Measurements from ENCODE around the gene TLE3. TPM values are rescaled to one million over a fixed set of nuclear protein-coding genes. Genes with fewer than 3 reads are reported as not detected.

TLE3 gene
- polyA plus RNA-seq, 2 of the 4 experiments (the other 2 are of a cell fraction) = 4.6 to 5.3 TPM

DNA sequence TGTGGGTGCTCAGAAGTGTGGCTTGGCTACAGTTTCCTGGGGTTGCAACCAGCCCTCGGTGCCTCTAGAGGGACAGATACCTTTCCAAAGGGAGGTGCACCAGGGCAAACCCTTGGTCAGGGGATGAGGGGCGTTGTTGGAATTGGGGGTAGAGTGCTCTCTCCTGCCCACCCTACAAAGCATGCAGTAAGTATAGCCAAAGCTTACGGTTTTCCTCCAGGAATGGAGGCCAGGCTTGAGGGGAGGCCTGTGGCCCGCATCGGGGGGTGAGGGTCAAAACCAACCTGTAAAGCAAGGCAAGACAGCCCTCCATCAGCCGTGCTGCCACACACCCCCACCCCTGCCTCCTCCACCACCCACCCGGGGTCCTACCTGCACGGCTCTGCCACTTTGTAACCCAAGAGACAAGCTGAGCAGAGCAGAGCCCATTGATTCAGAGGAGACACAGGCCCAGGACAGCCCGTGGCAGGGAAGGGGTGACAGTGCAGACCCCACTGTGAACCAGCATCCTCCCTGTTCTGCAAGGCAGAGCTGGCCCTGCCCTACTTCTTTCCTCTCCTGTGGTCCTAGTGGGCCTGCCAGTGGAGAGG lies 41.5 kb downstream of the TLE3 start:
- no peak overlapping the region for H3K27ac ChIP-seq
- POLR2A ChIA-PET = no interaction called here
- FAIRE-seq = no peak
- CTCF ChIA-PET = interaction anchor here (0.9 kb wide), 1 partner anchor 15 kb away, joined by 3 read pairs; no protein-coding TSS in a partner anchor
- no peaks in the 10 kb centered on the region for H3K4me1 ChIP-seq
- 88% methylated on average over 9 of the region's 9 CpGs for WGBS (ENCODE audit: missing lambda C conversion rate)
- DNase-seq (ENCODE audit: low read depth in 1 of 2, low spot score in 1 of 2) = no peak
- TF ChIP-seq, protein P1, sequence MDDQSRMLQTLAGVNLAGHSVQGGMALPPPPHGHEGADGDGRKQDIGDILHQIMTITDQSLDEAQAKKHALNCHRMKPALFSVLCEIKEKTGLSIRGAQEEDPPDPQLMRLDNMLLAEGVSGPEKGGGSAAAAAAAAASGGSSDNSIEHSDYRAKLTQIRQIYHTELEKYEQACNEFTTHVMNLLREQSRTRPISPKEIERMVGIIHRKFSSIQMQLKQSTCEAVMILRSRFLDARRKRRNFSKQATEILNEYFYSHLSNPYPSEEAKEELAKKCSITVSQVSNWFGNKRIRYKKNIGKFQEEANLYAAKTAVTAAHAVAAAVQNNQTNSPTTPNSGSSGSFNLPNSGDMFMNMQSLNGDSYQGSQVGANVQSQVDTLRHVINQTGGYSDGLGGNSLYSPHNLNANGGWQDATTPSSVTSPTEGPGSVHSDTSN (IDR thresholded peaks at IDR 0.05) = no peak
- TF ChIP-seq EHMT2 (IDR thresholded peaks at IDR 0.05; ENCODE audit: low read depth) = no peak
- H3K9me3 ChIP-seq = no peaks in the 10 kb centered on the region
- no peak; a peak in 1 of 6 replicates for ATAC-seq
- no peak overlapping the region for H3K4me3 ChIP-seq
- H3K4me2 ChIP-seq = no peak overlapping the region

DNA sequence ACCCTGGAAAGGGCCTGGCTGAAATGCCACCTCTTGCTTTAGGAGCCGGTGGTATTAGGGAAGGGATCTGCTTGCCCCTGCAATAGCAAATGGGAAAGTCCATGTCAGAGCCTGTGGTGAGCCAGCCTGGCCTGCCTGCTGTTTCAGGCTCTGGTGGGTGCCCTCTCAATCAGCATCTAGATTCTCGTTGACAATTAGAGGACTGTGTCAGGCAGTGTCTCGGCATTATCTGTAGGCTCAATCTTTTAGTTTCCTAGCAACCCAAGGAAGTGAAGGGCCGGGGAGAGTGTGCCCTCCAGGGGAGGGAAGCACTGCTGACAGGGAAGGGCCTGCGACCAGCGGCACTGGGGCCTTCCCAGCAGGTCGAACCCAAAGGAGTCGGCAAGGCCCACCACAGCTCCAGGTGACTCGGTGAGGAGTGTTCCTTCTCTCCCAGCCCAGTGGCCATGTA lies 42.1 kb downstream of the TLE3 start:
- TF ChIP-seq CEBPB (IDR thresholded peaks at IDR 0.05) = no peak
- no peak for TF ChIP-seq ZNF302 (CRISPR knock-in tag; IDR thresholded peaks at IDR 0.05)
- no peak for TF ChIP-seq NFE2L2 (conservative IDR thresholded peaks at IDR 0.05; ENCODE audit: low read length)
- no peak for TF ChIP-seq POLR2AphosphoS2 (conservative IDR thresholded peaks at IDR 0.05; ENCODE audit: low read length)
- no peak for TF ChIP-seq GATA3 (IDR thresholded peaks at IDR 0.05; ENCODE audit: borderline replicate concordance)
- TF ChIP-seq, protein P2, sequence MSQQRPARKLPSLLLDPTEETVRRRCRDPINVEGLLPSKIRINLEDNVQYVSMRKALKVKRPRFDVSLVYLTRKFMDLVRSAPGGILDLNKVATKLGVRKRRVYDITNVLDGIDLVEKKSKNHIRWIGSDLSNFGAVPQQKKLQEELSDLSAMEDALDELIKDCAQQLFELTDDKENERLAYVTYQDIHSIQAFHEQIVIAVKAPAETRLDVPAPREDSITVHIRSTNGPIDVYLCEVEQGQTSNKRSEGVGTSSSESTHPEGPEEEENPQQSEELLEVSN (IDR thresholded peaks at IDR 0.05; ENCODE audit: borderline replicate concordance, low read depth) = no peak
- CTCF ChIA-PET = interaction anchor here (0.9 kb wide), 1 partner anchor 15 kb away, joined by 3 read pairs; no protein-coding TSS in a partner anchor
- Histone ChIP-seq H3K4me1 (no peaks in the 10 kb centered on the region), H3K27ac (no peak overlapping the region), H3K9me3 (no peaks in the 10 kb centered on the region), H3K4me2 (no peak overlapping the region), H3K4me3 (no peak overlapping the region)
- 82% methylated on average over 9 of the region's 9 CpGs for WGBS (ENCODE audit: missing lambda C conversion rate)
- POLR2A ChIA-PET = no interaction called here
- no peak for FAIRE-seq
- DNase-seq (ENCODE audit: low read depth in 1 of 2, low spot score in 1 of 2) = no peak
- no peak for ATAC-seq

DNA sequence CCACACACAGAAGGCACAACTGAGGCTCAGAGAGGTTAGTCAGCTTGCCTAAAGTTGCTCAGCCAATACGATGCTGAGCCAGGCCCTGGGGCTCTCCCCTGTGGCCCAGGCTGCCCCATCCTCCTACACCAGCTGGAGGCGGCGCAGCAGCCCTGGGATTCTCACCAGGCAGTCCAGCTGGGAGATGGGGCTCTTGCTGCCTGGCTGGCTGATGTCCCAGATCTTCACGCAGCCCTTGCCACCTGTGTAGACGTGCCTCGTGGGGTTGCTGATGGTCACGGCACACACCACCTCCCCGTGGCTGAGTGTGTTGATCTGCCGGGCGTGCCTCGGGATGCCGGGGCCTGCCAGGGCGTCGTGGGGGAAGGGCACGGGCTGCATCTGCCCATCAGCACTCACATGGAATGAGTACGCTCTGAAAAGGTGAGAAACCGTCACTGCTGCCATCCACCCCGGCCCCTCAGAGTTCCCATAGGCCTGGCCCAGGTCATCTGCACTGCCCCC lies 42.8 kb downstream of the TLE3 start:
- FAIRE-seq (no peak), DNase-seq (ENCODE audit: low read depth in 1 of 2, low spot score in 1 of 2) (no peak), ATAC-seq (no peak)
- H3K4me1 ChIP-seq = no peaks in the 10 kb centered on the region
- H3K9me3 ChIP-seq = no peaks in the 10 kb centered on the region
- WGBS (ENCODE audit: missing lambda C conversion rate) = 88% methylated on average over 16 of the region's 18 CpGs
- TF ChIP-seq MYC (IDR thresholded peaks at IDR 0.05; ENCODE audit: borderline replicate concordance, low read length) = no peak
- H3K27ac ChIP-seq = no peak overlapping the region
- no peak overlapping the region for H3K4me3 ChIP-seq
- H3K4me2 ChIP-seq = no peak overlapping the region
- POLR2A ChIA-PET = no interaction called here
- CTCF ChIA-PET = interaction anchor here (1.0 kb wide), 1 partner anchor 11 kb away, joined by 3 read pairs; no protein-coding TSS in a partner anchor

DNA sequence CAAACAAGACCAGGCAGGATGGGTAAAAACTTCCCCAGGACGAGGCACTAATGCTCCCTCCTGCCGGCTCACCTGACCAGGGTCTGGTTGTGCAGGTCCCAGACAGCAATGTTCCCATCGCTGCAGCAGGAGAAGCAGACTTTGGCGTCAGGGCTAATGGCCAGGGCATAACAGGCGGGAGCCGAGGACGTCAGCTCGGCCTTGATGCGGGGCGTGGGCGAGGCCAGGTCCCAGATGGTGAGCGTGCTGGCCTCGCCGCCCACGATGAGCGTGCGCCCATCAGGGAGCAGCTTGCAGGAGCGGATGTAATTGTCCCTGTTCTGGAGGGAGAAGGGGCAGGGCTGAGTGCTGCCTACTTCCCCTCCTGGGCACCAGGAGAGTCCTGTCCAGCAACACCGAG lies 43.4 kb downstream of the TLE3 start:
- Histone ChIP-seq H3K4me3 (no peak overlapping the region), H3K4me2 (no peak overlapping the region), H3K4me1 (no peaks in the 10 kb centered on the region), H3K27ac (no peak overlapping the region), H3K9me3 (no peaks in the 10 kb centered on the region)
- ChIA-PET CTCF (interaction anchor here (0.7 to 1.5 kb wide), 3 partner anchors 9 to 433 kb away, joined by 3 to 5 read pairs (median 3); no protein-coding TSS in a partner anchor), POLR2A (no interaction called here)
- WGBS (ENCODE audit: missing lambda C conversion rate) = 96% methylated on average over 19 of the region's 19 CpGs
- no peak for FAIRE-seq
- no peak for DNase-seq (ENCODE audit: low read depth in 1 of 2, low spot score in 1 of 2)
- ATAC-seq = no peak
- TF ChIP-seq TP53 (CRISPR knock-in tag; IDR thresholded peaks at IDR 0.05) = no peak
- TF ChIP-seq, protein P3, sequence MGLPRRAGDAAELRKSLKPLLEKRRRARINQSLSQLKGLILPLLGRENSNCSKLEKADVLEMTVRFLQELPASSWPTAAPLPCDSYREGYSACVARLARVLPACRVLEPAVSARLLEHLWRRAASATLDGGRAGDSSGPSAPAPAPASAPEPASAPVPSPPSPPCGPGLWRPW (IDR thresholded peaks at IDR 0.05) = no peak
- no peak for TF ChIP-seq RFX5 (IDR thresholded peaks at IDR 0.05)
- no peak for TF ChIP-seq HOXB13 (CRISPR knock-in tag; IDR thresholded peaks at IDR 0.05; ENCODE audit: low read depth)
- no peak for TF ChIP-seq KDM1A (IDR thresholded peaks at IDR 0.05; ENCODE audit: low read depth)
- TF ChIP-seq, protein P2 (IDR thresholded peaks at IDR 0.05; ENCODE audit: borderline replicate concordance, low read depth) = no peak
- TF ChIP-seq CBX8 (IDR thresholded peaks at IDR 0.05) = no peak
- no peak for TF ChIP-seq PHF8 (IDR thresholded peaks at IDR 0.05; ENCODE audit: borderline replicate concordance, low read depth)
- TF ChIP-seq JUN (IDR thresholded peaks at IDR 0.05) = no peak
- TF ChIP-seq, protein P1 (IDR thresholded peaks at IDR 0.05) = no peak
- TF ChIP-seq HDAC2 (IDR thresholded peaks at IDR 0.05) = no peak

All from A549 (cell line).